ENCODE data around the gene KRTAP9-1.
"Not testable (repeated sequence)": the region's sequence is repeated elsewhere in the genome, so short reads cannot be mapped to it uniquely, and the experiment has no call there.

KRTAP9-1 gene

GRCh38 chr17:41184480-41184961, 5.2 kb upstream of the KRTAP9-1 start, which contains the start of gene KRTAP4-1:
Gene KRTAP4-1, minus strand, starts transcription at chr17:41184911. Its CDS starts 57 bp downstream, at chr17:41184854.
- no peak for DNase-seq

- no peak for DNase-seq
These were observed 4.7 kb upstream of the KRTAP9-1 start for GRCh38 chr17:41185001-41185400.

- DNase-seq = no peak
These were observed 2.8 kb upstream of the KRTAP9-1 start for GRCh38 chr17:41186872-41187271.

GRCh38 chr17:41190328-41190727, 641 bp downstream of the KRTAP9-1 start:
- DNase-seq = no peak

- no peak for DNase-seq
These were observed 6.4 kb downstream of the KRTAP9-1 start for GRCh38 chr17:41196068-41196467.

- DNase-seq = no peak
These were observed 9.9 kb downstream of the KRTAP9-1 start for GRCh38 chr17:41199421-41200078.

GRCh38 chr17:41211845-41212466, 22.3 kb downstream of the KRTAP9-1 start:
- DNase-seq = peak; percentile 50

GRCh38 chr17:41212524-41213169, 23.0 kb downstream of the KRTAP9-1 start:
- DNase-seq = no peak

- no peak for DNase-seq
These were observed 26.0 kb downstream of the KRTAP9-1 start for GRCh38 chr17:41215681-41216080.

- no peak for DNase-seq
These were observed 34.1 kb downstream of the KRTAP9-1 start for GRCh38 chr17:41223821-41224220.

GRCh38 chr17:41226051-41226450, 36.4 kb downstream of the KRTAP9-1 start:
- no peak for DNase-seq

- not testable (repeated sequence) for DNase-seq
These were observed 37.0 kb downstream of the KRTAP9-1 start, which contains the start of gene KRTAP9-2 for GRCh38 chr17:41226598-41227095. Gene KRTAP9-2, plus strand, starts transcription at chr17:41226648. Its CDS starts 7 bp downstream, at chr17:41226655.

- DNase-seq = no peak
These were observed 40.4 kb downstream of the KRTAP9-1 start for GRCh38 chr17:41230094-41230493.

- DNase-seq = no peak
These were observed 42.0 kb downstream of the KRTAP9-1 start for GRCh38 chr17:41231731-41232130.

GRCh38 chr17:41232399-41233105, 42.9 kb downstream of the KRTAP9-1 start, which contains the start of gene KRTAP9-3:
Gene KRTAP9-3, plus strand, starts transcription at chr17:41232449. Its CDS starts 53 bp downstream, at chr17:41232502.
- DNase-seq = not testable (repeated sequence)

- DNase-seq = not testable (repeated sequence)
These were observed 47.4 kb downstream of the KRTAP9-1 start for GRCh38 chr17:41237116-41237515.

GRCh38 chr17:41237949-41238437, 48.3 kb downstream of the KRTAP9-1 start, which contains the start of gene KRTAP9-8:
Gene KRTAP9-8, plus strand, starts transcription at chr17:41237999. Its CDS starts 53 bp downstream, at chr17:41238052.
- DNase-seq = not testable (repeated sequence)

Measured in EL (cell line).